GM19395 (cell line): ENCODE data around the gene LMX1B.

ENCODE experiments used
- ATAC-seq: cut with Tn5 transposase; IDR thresholded peaks from one replicate; pipeline ENCODE4 v1.9.1; 2021; ENCODE audit warnings: mild to moderate bottlenecking, moderate library complexity; ENCODE audit not compliant: unreplicated experiment

The LMX1B gene

DNA sequence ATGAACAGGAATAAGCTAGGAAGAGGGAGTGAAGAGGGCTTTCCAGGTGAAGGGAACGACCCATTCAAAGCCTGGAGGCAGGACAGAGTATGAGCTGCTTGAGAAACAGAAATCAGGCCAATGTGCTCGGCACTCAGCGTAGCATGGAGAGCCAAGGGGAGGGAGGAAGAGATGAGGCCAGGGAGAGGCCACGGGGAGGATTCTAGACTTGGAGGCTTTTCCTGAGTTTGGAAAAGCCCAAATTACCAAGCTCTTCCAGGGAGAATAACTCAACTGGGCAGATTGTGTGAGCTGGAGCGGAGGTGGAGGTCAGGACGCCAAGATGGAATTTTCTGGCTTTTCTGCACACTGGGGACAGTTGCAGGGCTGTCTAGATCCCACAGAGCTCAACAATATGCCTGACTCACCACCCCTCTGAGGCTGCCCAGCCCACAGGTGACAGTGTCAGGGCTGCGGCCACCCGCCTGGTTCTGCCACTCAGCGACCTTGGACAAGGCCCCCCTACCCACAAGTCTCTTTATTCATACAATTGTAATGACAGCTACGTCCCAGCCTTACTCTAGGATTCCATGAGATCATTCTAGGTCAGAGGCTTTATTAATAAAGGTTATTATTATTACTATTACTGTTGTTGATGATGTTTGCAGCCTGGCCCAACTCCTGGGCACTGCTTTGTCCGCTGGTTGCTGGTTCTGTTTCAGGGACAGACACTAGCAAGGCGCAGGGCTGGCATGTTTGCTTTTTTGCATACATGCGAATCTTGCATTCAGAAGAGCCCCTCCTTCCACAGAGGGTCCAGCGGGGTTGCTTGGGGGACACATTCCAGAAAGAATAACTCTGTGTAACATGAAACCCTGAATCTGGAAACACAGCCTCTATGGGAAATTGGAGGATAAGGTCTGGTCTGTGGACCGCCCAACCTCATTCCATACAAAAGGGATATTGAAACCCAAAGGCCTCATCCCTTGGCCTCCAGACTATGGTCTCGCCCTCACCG lies 9.4 kb upstream of the LMX1B start:
- no peak for ATAC-seq

- no peak for ATAC-seq
Observed at GRCh38 chr9:126605792-126606482, 7.8 kb upstream of the LMX1B start.

DNA sequence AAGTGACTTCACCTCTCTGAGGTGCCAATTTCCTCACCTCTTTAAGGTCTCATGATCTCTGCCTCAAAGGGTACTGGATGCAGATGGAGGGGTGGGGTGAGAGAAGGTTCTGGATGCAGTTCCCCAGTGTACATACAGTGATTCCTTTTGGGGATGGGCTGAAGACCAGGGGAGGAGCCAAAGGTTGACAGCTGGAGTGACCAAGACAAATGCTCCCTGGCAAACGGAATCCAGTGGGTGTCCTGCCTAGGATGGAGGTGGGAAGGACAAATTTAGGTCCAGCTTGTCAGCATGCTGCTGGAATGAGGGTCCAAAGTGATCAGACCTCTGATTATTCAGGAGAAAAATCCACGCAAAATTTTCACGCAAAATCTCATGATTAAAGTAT lies 7.3 kb upstream of the LMX1B start:
- ATAC-seq, result no peak

DNA sequence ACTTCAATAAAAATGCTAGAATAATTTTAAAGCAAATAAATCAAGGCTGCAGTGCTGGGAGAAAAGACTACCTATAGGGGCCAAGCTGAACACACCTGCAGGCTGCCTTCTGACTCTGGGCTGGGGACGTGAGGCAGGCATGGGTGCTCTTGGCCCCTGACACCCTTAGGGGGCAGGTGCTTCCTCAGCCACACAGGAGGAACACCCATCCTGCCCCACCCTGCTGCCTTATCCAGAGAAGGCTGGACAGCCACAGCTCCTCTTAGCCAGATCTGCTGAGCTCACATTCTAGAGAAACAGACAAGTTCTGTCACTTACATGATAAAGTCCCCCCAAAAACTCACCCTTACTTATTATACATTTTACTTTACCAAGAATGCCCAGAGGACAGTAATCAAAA lies 6.6 kb upstream of the LMX1B start:
- no peak for ATAC-seq

GRCh38 chr9:126607731-126608130 lies 6.0 kb upstream of the LMX1B start:
- ATAC-seq, result no peak

DNA sequence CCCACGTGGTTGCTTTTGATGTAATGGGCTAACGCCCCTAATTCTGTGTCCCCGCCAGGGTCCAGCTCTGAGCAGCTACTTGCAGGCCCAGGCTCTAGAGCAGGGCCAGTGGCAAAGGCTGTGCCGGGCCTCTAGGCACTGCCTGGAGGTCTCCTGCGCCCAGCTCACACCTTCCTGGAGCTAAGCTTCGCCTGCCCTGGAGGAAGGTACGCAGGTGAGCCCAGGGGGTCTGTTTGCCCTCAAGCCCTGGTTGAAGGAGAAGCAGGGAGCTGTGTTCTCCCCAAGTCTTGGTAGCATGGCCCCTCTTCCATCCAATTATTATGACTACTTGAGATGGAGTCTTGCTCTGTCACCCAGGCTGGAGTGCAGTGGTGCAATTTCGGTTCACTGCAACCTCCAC lies 5.2 kb upstream of the LMX1B start:
- ATAC-seq, result no peak

DNA sequence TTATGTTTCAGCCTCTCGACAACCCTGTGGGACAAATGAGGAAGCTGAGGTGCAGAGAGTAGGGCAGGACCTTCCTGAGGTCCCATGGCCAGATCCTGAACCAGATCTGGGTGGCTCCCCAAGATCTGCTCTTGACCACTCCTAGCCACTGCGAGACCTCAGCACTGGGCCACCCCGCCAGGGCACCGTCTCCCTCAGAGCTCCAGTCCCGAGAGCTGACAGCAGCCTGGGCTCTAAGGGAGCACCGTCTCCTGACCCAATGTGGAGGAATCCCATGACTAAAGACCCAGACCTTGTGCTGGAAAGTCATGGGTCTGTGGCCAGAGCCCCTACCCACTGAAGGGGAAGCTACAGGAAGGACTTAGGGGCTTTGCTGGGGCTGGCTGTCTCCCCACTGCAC lies 4.5 kb upstream of the LMX1B start:
- ATAC-seq, result no peak

GRCh38 chr9:126609711-126610388 lies 3.9 kb upstream of the LMX1B start:
- no peak for ATAC-seq

GRCh38 chr9:126611193-126611591 lies 2.5 kb upstream of the LMX1B start:
- no peak for ATAC-seq

DNA sequence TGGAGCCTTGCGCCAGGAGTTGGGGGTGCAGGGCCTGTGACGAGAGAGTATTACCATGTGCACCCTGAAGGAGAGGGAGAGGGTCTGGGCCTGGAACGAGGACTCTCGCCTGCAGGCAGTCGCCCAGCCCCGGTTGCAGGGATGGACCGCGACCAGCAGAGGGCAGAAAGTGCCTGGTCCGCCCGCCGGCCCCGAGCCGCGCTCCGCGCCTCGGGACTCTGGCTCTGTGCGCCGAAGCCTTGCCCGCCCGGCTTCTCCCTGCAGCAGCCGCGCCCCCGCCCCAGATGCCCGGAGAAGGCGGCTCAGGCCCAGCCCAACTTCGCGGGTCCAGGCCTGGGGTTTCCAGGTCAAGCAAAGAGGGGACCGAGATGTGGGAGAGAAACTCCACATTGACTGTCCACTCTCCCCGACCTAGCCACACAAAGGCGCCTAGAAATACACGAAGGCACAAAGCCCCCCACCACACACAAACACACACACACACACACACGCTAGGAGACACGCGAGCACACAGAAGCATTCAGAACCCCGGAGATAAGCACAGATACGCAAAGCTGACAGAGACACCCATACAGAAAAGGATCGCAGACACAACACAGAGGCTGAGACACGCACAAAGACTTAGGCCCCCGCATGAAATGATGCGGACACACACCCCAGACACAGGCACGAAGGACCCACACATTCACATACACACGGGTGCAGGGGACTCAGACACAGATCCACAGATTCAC lies 2.0 kb upstream of the LMX1B start:
- ATAC-seq, result no peak

GRCh38 chr9:126612326-126612812 lies 1.4 kb upstream of the LMX1B start:
- ATAC-seq, result no peak

- ATAC-seq, result no peak
Observed at GRCh38 chr9:126612813-126613641, 701 bp upstream of the LMX1B start.

GRCh38 chr9:126614088-126614454 lies 343 bp downstream of the LMX1B start:
- no peak for ATAC-seq

GRCh38 chr9:126614455-126615244 lies 922 bp downstream of the LMX1B start:
- ATAC-seq, result no peak

DNA sequence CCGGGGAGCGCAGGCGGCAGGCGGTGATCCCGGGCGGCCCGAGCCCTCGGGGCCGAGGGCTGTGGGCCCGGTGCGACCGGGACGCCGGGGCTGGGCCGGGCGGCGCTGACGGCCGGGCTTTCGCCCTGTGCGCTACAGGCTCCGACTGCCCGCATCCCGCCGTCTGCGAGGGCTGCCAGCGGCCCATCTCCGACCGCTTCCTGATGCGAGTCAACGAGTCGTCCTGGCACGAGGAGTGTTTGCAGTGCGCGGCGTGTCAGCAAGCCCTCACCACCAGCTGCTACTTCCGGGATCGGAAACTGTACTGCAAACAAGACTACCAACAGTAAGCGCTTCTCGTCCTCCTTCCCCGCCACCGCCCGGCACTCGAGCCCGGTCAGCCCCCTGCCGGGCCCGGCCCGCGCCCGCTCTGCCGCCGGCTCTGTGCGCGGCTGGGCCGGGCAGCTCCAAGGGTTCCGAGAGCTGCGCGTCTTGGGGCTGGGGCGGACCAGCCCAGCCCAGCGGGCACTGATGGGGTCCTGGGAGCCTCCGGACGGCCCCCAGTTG lies 1.6 kb downstream of the LMX1B start:
- no peak for ATAC-seq

DNA sequence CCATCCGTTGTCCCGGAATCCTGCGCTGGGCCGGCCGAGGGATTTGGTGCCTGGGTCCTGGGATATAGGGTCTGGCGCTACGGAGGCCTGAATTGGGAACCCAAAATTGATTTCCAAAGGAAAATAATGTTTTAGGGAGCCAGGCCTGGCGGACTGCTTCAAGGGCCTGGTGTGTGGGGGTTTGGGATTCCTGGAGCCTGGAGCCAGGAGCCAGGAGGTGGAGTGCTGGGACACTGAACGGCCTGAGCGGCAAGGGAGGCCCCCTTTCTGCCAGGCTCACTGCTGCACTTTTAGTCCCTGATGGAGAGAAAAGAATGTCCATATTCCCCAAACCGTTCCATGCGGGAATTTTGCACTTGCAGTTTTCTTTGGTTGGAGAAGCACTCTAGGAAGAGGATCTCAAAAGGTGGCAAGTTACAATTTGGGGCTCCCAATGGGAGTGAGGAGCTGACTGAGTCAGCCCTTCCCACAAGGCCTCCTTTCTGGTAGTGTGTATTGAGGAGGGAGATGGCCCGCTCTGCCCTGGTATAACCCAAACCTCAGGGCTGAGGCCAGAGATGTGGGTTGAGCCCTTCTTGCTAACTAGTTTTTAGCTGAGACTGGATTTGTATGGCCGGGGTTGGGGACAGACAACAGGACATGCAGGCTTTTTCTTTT lies 2.2 kb downstream of the LMX1B start:
- no peak for ATAC-seq

GRCh38 chr9:126616521-126616976 lies 2.8 kb downstream of the LMX1B start:
- ATAC-seq, result no peak
